Measurements from ENCODE around the gene TLE2.

DNA sequence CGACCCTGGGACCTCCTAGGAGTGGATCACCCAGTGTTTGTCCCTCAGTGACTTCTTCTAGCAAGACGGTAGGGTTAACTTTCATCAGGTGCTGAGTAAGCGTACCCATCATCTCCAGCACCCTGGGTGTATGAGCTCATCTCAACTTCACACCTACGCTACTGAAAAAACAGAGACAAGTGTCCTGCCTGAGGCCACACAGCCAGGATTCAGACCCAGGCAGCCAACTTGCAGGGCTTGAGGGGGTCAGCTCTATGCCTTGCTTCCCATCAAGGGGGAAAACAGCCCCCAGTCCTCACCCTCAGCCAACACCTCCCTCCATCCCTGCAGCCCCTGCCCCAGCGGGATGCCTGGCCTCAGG, 4.6 kb downstream of the TLE2 start:
- TF ChIP-seq MAZ (IDR thresholded peaks at IDR 0.05; ENCODE audit: borderline replicate concordance, low read depth, low read length) (no peak), POLR2A (IDR thresholded peaks at IDR 0.05; ENCODE audit: low read depth, low read length) (no peak), CHD1 (IDR thresholded peaks at IDR 0.05; ENCODE audit: low read depth, low read length) (no peak), RAD21 (IDR thresholded peaks at IDR 0.05; ENCODE audit: low read length) (no peak), RCOR1 (IDR thresholded peaks at IDR 0.05; ENCODE audit: insufficient replicate concordance, low read length) (no peak), SMC3 (IDR thresholded peaks at IDR 0.05; ENCODE audit: low read depth, low read length) (no peak), CEBPB (IDR thresholded peaks at IDR 0.05; ENCODE audit: low read depth, low read length) (no peak), USF2 (IDR thresholded peaks at IDR 0.05; ENCODE audit: low read depth, low read length) (no peak), FOS (IDR thresholded peaks at IDR 0.05; ENCODE audit: low read depth, low read length) (no peak), NFE2L2 (IDR thresholded peaks at IDR 0.05; ENCODE audit: low read depth, low read length) (no peak)
- TF ChIP-seq, protein P1, sequence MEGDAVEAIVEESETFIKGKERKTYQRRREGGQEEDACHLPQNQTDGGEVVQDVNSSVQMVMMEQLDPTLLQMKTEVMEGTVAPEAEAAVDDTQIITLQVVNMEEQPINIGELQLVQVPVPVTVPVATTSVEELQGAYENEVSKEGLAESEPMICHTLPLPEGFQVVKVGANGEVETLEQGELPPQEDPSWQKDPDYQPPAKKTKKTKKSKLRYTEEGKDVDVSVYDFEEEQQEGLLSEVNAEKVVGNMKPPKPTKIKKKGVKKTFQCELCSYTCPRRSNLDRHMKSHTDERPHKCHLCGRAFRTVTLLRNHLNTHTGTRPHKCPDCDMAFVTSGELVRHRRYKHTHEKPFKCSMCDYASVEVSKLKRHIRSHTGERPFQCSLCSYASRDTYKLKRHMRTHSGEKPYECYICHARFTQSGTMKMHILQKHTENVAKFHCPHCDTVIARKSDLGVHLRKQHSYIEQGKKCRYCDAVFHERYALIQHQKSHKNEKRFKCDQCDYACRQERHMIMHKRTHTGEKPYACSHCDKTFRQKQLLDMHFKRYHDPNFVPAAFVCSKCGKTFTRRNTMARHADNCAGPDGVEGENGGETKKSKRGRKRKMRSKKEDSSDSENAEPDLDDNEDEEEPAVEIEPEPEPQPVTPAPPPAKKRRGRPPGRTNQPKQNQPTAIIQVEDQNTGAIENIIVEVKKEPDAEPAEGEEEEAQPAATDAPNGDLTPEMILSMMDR (conservative IDR thresholded peaks at IDR 0.05; ENCODE audit: low read depth, low read length), result no peak
